ENCODE measurements around the gene GASK1B.

- no peak for TF ChIP-seq POLR2A (IDR thresholded peaks at IDR 0.05)
- TF ChIP-seq, protein P1, sequence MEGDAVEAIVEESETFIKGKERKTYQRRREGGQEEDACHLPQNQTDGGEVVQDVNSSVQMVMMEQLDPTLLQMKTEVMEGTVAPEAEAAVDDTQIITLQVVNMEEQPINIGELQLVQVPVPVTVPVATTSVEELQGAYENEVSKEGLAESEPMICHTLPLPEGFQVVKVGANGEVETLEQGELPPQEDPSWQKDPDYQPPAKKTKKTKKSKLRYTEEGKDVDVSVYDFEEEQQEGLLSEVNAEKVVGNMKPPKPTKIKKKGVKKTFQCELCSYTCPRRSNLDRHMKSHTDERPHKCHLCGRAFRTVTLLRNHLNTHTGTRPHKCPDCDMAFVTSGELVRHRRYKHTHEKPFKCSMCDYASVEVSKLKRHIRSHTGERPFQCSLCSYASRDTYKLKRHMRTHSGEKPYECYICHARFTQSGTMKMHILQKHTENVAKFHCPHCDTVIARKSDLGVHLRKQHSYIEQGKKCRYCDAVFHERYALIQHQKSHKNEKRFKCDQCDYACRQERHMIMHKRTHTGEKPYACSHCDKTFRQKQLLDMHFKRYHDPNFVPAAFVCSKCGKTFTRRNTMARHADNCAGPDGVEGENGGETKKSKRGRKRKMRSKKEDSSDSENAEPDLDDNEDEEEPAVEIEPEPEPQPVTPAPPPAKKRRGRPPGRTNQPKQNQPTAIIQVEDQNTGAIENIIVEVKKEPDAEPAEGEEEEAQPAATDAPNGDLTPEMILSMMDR (IDR thresholded peaks at IDR 0.05 in 4 of 5, conservative IDR thresholded peaks at IDR 0.05 in 1 of 5): no peak
Measured at GRCh38 chr4:158134222-158134621, 38.6 kb downstream of the GASK1B start.

Measured in gastrocnemius medialis (tissue), 4 donors.